HepG2 (cell line): ENCODE data around the gene SNED1. TPM values are rescaled to one million over a fixed set of nuclear protein-coding genes. Genes with fewer than 3 reads are reported as not detected.

Experiments used
- ATAC-seq: fragments of 200-7000 bp; cut with Tn5 transposase; 3 replicates; pipeline ENCODE4 v1.9.1; 2020; ENCODE audit warnings: mild to moderate bottlenecking, moderate library complexity
- BruUV-seq: library from RNA; stranded (reverse); fragments of 400-500 nt; replicated peaks from 2 replicates; lab custom pipeline; 2021; lab: Mats Ljungman, UMichigan
- CTCF ChIA-PET: fragments of 300-600 bp; formaldehyde crosslinking; extraction: SDS; loops from one replicate; lab custom pipeline; 2021; ENCODE audit warnings: low total read pairs, inconsistent platforms, low intra/inter-chr PET ratio; lab: Yijun Ruan, JAX
- POLR2A ChIA-PET: fragments of 350-600 bp; sonication (Branson Sonifier 250); formaldehyde crosslinking; loops from one replicate; lab custom pipeline; 2020; ENCODE audit warnings: antibody characterized with exemption, inconsistent platforms; lab: Yijun Ruan, JAX
- DNase-seq: peaks from one replicate; pipeline ENCODE4 v3.0.0-alpha.2; 2015; ENCODE audit warnings: low spot score
- FAIRE-seq: peaks from 3 replicates; lab custom pipeline; 2011; peaks lifted over from hg19 to GRCh38; lab: Jason Lieb, UNC
- H2AFZ ChIP-seq: one replicate; pipeline ENCODE4 v1.6.1; 2011; ENCODE audit warnings: low read length, inconsistent platforms
- H3K27ac ChIP-seq: fragments of 300-600 bp; 3 replicates; pipeline ENCODE4 v1.8.0; 2011; ENCODE audit warnings: mixed run types, mild to moderate bottlenecking, mixed read lengths, low read length, inconsistent platforms; ENCODE audit not compliant: insufficient read depth; ENCODE audit errors: extremely low read length
- H3K27me3 ChIP-seq, 2 experiments: fragments of 200-600 bp in 1 of 2; 2 replicates in 1 of 2; 3 replicates in 1 of 2; pipeline versions ENCODE4 v1.6.0 to v1.8.0; 2011; ENCODE audit warnings: low read length in 2 of 2, mild to moderate bottlenecking in 2 of 2, moderate library complexity in 2 of 2, inconsistent platforms in 1 of 2; ENCODE audit not compliant: insufficient read depth in 2 of 2, control insufficient read depth in 1 of 2
- H3K36me3 ChIP-seq, 2 experiments: fragments of 200-600 bp in 1 of 2; replicated peaks in 1 of 2; 2 replicates in 1 of 2; 3 replicates in 1 of 2; pipeline versions ENCODE4 v1.5.1 to v1.8.0; 2011; ENCODE audit warnings: low read length in 2 of 2, inconsistent platforms in 1 of 2; ENCODE audit not compliant: insufficient read depth in 2 of 2, control insufficient read depth in 1 of 2
- H3K4me1 ChIP-seq: 2 replicates; pipeline ENCODE4 v1.5.1; 2012; ENCODE audit warnings: low read length, inconsistent platforms; ENCODE audit not compliant: insufficient read depth
- H3K4me2 ChIP-seq: 2 replicates; pipeline ENCODE4 v1.6.0; 2011; ENCODE audit warnings: low read depth, low read length, inconsistent platforms
- H3K4me3 ChIP-seq, 3 experiments: fragments of 200-600 bp in 1 of 3; sonication (generic), shearing (Covaris generic) in 1 of 3; replicated peaks in 1 of 3; 2 replicates each; pipeline ENCODE4 v1.5.1; 2011 to 2016; ENCODE audit warnings: low read length in 3 of 3, inconsistent platforms in 2 of 3, low read depth in 2 of 3, mild to moderate bottlenecking in 2 of 3, control low read depth in 1 of 3, mixed read lengths in 1 of 3; ENCODE audit not compliant: insufficient read depth in 1 of 3
- H3K79me2 ChIP-seq: one replicate; pipeline ENCODE4 v1.6.1; 2011; ENCODE audit warnings: low read length, inconsistent platforms; ENCODE audit not compliant: insufficient read depth
- H3K9ac ChIP-seq: 2 replicates; pipeline ENCODE4 v1.6.0; 2011; ENCODE audit warnings: mild to moderate bottlenecking, low read depth, low read length, inconsistent platforms; ENCODE audit not compliant: insufficient read depth
- H3K9me3 ChIP-seq: 2 replicates; pipeline ENCODE4 v1.5.1; 2012; ENCODE audit warnings: mild to moderate bottlenecking, low read length
- H4K20me1 ChIP-seq: 2 replicates; pipeline ENCODE4 v1.6.0; 2011; ENCODE audit warnings: inconsistent platforms, mild to moderate bottlenecking, low read length, moderate library complexity; ENCODE audit not compliant: insufficient read depth
- HNRNPH1 ChIP-seq: fragments of 200-400 bp; formaldehyde crosslinking; optimal IDR thresholded peaks from 2 replicates; pipeline ENCODE3; 2017; ENCODE audit warnings: mild to moderate bottlenecking, low read depth, low read length
- RELA ChIP-seq: sonication (generic); formaldehyde crosslinking; IDR thresholded peaks from 2 replicates; pipeline ENCODE4 v1.4.0; 2020; ENCODE audit warnings: missing genetic modification reagents
- SPEN ChIP-seq: sonication (generic); formaldehyde crosslinking; IDR thresholded peaks from 2 replicates; pipeline ENCODE4 v1.5.1; 2020; ENCODE audit warnings: low read depth, mild to moderate bottlenecking, missing genetic modification reagents
- THYN1 ChIP-seq: sonication (generic); formaldehyde crosslinking; IDR thresholded peaks from 2 replicates; pipeline ENCODE4 v1.8.1; 2023; ENCODE audit warnings: low read depth, mild to moderate bottlenecking, moderate library complexity, missing genetic modification reagents, borderline replicate concordance
- ZNF143 ChIP-seq: sonication (generic); formaldehyde crosslinking; IDR thresholded peaks from 2 replicates; pipeline ENCODE4 v1.4.0; 2020; ENCODE audit warnings: missing genetic modification reagents
- ZNF335 ChIP-seq: sonication (generic); formaldehyde crosslinking; IDR thresholded peaks from 2 replicates; pipeline ENCODE4 v1.4.0; 2020; ENCODE audit warnings: missing genetic modification reagents
- ZNF589 ChIP-seq: sonication (generic); formaldehyde crosslinking; conservative IDR thresholded peaks from 2 replicates; pipeline ENCODE4 v1.8.0; 2022; ENCODE audit warnings: mild to moderate bottlenecking, moderate library complexity, missing genetic modification reagents
- WGBS: methylation state at CpG from one replicate; pipeline ENCODE4 v1.1.6; 2017; ENCODE audit warnings: low lambda C conversion rate; 5-methylcytosine and 5-hydroxymethylcytosine counted together
- in situ Hi-C: cut with HindIII; loops from 2 replicates; pipeline ENCODE4 v1.10.0; 2017; ENCODE audit warnings: low pct_unique_long_range_greater_than_20kb; ENCODE audit not compliant: extremely low pct_ligation_motif_present
- intact Hi-C: fragments of 100-400 bp; cut with micrococcal nuclease; formaldehyde crosslinking; loops from one replicate; pipeline ENCODE4 v1.10.0; 2022; ENCODE audit not compliant: unreplicated experiment
- polyA plus RNA-seq, 8 experiments: library from polyadenylated mRNA; depleted of rRNA in 3 of 8; stranded (reverse) in 7 of 8; unstranded in 1 of 8; fragments of >200 nt; fragmentation: Illumina TruSeq in 4 of 8; extraction: Trizol in 4 of 8; gene quantifications; 2 replicates each; pipeline versions ENCODE4 v1.2.1 to v1.2.3, GENCODE V29; 2011 to 2016; ENCODE audit warnings: low read depth in 4 of 8, missing spikeins in 1 of 8, mixed read lengths in 1 of 8; ENCODE audit not compliant: insufficient read depth in 1 of 8
- total RNA-seq, 5 experiments: library from RNA; depleted of rRNA; stranded (reverse); fragments of >200 nt; fragmentation: Illumina TruSeq; extraction: Trizol; gene quantifications; 2 replicates each; pipeline ENCODE4 v1.2.3, GENCODE V29; 2016; ENCODE audit warnings: low read depth in 1 of 5
- TF ChIP-seq, protein P1 (sequence below): sonication (generic); formaldehyde crosslinking; IDR thresholded peaks from 2 replicates; pipeline ENCODE4 v1.5.1; 2020; ENCODE audit warnings: mild to moderate bottlenecking, missing genetic modification reagents, moderate library complexity
- TF ChIP-seq, protein P2 (sequence below): sonication (generic); formaldehyde crosslinking; IDR thresholded peaks from 2 replicates; pipeline ENCODE4 v1.4.0; 2020; ENCODE audit warnings: missing genetic modification reagents
- TF ChIP-seq, protein P3 (sequence below): sonication (generic); formaldehyde crosslinking; IDR thresholded peaks from 2 replicates; pipeline ENCODE4 v1.8.1; 2023; ENCODE audit warnings: mild to moderate bottlenecking, inconsistent platforms, moderate library complexity, missing genetic modification reagents, borderline replicate concordance
- TF ChIP-seq, protein P4 (sequence below): sonication (generic); formaldehyde crosslinking; IDR thresholded peaks from 2 replicates; pipeline ENCODE4 v1.8.0; 2022; ENCODE audit warnings: missing genetic modification reagents, mild to moderate bottlenecking, inconsistent platforms, borderline replicate concordance

SNED1 gene
- total and polyA plus RNA-seq, 2 of the 13 experiments (the other 11 are each of a cell fraction or from before 2014, with no cell fraction given), result 0.15 to 0.65 TPM

GRCh38 chr2:241062389-241063092 is 64.1 kb downstream of the SNED1 start:
- Histone ChIP-seq H3K79me2 (no peaks in the 10 kb centered on the region), H3K36me3 (no peaks in the 10 kb centered on the region), H3K27me3 (peaks cover 8 to 36% of the 10 kb centered on the region in 2 experiments), H3K9ac (no peak overlapping the region), H3K9me3 (no peaks in the 10 kb centered on the region), H3K4me1 (0 out of 2 replicates have a peak, but pooled peaks cover 8% of the 10 kb centered on the region), H3K27ac (no peak overlapping the region), H2AFZ (no peak overlapping the region), H3K4me2 (no peak overlapping the region), H3K4me3 (no peak overlapping the region), H4K20me1 (no peaks in the 10 kb centered on the region; the same call in 1 of the 2 replicates)
- DNase-seq (no peak), ATAC-seq (no peak), FAIRE-seq (no peak)
- CTCF ChIA-PET, result no interaction called here
- WGBS, result 56% methylated on average over 10 of the region's 15 CpGs
- in situ Hi-C loops, result no loop called here
- TF ChIP-seq HNRNPH1, result no peak
- TF ChIP-seq ZNF589, result no peak
- TF ChIP-seq RELA (CRISPR knock-in tag), result no peak
- TF ChIP-seq SPEN (CRISPR knock-in tag), result no peak
- TF ChIP-seq, protein P1, sequence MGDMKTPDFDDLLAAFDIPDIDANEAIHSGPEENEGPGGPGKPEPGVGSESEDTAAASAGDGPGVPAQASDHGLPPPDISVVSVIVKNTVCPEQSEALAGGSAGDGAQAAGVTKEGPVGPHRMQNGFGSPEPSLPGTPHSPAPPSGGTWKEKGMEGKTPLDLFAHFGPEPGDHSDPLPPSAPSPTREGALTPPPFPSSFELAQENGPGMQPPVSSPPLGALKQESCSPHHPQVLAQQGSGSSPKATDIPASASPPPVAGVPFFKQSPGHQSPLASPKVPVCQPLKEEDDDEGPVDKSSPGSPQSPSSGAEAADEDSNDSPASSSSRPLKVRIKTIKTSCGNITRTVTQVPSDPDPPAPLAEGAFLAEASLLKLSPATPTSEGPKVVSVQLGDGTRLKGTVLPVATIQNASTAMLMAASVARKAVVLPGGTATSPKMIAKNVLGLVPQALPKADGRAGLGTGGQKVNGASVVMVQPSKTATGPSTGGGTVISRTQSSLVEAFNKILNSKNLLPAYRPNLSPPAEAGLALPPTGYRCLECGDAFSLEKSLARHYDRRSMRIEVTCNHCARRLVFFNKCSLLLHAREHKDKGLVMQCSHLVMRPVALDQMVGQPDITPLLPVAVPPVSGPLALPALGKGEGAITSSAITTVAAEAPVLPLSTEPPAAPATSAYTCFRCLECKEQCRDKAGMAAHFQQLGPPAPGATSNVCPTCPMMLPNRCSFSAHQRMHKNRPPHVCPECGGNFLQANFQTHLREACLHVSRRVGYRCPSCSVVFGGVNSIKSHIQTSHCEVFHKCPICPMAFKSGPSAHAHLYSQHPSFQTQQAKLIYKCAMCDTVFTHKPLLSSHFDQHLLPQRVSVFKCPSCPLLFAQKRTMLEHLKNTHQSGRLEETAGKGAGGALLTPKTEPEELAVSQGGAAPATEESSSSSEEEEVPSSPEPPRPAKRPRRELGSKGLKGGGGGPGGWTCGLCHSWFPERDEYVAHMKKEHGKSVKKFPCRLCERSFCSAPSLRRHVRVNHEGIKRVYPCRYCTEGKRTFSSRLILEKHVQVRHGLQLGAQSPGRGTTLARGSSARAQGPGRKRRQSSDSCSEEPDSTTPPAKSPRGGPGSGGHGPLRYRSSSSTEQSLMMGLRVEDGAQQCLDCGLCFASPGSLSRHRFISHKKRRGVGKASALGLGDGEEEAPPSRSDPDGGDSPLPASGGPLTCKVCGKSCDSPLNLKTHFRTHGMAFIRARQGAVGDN (CRISPR knock-in tag), result no peak
- TF ChIP-seq, protein P2, sequence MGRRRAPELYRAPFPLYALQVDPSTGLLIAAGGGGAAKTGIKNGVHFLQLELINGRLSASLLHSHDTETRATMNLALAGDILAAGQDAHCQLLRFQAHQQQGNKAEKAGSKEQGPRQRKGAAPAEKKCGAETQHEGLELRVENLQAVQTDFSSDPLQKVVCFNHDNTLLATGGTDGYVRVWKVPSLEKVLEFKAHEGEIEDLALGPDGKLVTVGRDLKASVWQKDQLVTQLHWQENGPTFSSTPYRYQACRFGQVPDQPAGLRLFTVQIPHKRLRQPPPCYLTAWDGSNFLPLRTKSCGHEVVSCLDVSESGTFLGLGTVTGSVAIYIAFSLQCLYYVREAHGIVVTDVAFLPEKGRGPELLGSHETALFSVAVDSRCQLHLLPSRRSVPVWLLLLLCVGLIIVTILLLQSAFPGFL, result no peak
- TF ChIP-seq THYN1 (CRISPR knock-in tag), result no peak
- TF ChIP-seq, protein P3, sequence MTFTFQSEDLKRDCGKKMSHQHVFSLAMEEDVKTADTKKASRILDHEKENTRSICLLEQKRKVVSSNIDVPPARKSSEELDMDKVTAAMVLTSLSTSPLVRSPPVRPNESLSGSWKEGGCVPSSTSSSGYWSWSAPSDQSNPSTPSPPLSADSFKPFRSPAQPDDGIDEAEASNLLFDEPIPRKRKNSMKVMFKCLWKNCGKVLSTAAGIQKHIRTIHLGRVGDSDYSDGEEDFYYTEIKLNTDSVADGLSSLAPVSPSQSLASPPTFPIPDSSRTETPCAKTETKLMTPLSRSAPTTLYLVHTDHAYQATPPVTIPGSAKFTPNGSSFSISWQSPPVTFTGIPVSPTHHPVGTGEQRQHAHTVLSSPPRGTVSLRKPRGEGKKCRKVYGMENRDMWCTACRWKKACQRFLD (CRISPR knock-in tag), result no peak
- TF ChIP-seq, protein P4, sequence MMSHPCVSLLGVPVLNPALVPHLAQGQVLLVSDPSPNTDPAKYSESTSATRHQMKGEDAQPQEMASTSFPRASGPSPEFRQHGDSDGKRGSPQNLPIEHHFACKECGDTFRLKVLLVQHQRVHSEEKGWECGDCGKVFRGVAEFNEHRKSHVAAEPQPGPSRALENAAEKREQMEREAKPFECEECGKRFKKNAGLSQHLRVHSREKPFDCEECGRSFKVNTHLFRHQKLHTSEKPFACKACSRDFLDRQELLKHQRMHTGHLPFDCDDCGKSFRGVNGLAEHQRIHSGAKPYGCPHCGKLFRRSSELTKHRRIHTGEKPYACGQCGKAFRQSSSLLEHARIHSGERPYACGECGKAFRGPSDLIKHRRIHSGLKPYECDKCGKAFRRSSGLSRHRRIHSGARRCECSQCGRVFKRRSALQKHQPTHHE (CRISPR knock-in tag), result no peak
- TF ChIP-seq ZNF143 (CRISPR knock-in tag), result no peak
- no peak for TF ChIP-seq ZNF335 (CRISPR knock-in tag)
- intact Hi-C loops, result loop anchor here (2.0 kb wide), 1 partner anchor 212 kb away; no protein-coding TSS in a partner anchor
- POLR2A ChIA-PET, result no interaction called here
- no TSS peak for BruUV-seq
